Activated CD4-positive, alpha-beta T cell treated with anti-CD3 and anti-CD28 coated beads for 24 hours (primary cell): ENCODE measurements around the gene OSBPL3.

Experiments used
- DNase-seq, 2 donors: peaks; one replicate each; pipeline ENCODE4 v3.0.0-alpha.2; 2020; ENCODE audit warnings: low read depth in 2 of 2

OSBPL3 gene

DNA sequence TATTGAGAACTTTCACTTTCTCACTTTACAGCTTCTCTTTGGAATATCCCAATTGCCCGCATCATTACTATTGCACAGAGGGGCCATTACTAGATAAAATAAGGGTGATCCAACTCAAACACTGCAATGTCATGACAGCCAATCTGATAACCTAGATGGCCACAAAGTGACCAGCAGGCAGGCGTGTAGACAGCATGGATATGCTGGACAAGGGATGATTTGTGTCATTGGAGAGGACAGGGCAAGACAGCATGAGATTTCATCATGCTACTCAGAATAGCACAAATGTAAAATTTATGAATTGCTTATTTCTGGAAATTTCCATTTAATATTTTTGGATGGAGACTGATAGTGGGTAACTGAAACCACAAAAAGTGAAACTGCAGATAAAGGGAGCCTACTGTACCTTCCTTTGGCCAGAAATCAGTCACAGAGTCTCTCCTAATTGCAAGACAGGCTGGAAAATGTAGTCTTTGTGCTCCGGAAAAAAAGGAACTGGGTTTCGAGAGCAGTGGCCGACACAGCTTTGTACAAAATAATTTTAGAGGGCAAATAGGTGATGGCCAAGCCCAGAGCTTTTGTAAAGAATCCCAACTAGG, 216.6 kb downstream of the OSBPL3 start:
- DNase-seq = no peak

DNA sequence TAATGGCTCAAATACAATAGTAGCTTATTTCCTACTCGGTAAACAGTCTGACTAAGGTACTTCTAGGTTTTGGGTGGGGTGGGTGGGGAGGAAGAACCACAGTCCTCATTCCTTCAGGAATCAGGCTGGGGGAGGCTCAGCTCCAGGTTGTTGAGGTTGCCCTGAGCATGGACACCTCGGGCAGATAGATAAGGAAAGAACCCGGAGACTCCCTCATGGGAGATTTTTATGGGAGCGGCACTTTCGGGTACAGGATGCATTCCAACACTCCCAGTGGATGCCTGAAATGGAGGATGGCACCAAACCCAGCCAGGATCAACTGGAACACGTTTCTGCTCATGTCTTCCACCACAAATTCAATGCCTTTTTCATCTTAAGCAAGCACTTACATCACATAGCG, 217.2 kb downstream of the OSBPL3 start:
- no peak for DNase-seq

GRCh38 chr7:24760968-24761367, 219.0 kb downstream of the OSBPL3 start:
- no peak for DNase-seq

DNA sequence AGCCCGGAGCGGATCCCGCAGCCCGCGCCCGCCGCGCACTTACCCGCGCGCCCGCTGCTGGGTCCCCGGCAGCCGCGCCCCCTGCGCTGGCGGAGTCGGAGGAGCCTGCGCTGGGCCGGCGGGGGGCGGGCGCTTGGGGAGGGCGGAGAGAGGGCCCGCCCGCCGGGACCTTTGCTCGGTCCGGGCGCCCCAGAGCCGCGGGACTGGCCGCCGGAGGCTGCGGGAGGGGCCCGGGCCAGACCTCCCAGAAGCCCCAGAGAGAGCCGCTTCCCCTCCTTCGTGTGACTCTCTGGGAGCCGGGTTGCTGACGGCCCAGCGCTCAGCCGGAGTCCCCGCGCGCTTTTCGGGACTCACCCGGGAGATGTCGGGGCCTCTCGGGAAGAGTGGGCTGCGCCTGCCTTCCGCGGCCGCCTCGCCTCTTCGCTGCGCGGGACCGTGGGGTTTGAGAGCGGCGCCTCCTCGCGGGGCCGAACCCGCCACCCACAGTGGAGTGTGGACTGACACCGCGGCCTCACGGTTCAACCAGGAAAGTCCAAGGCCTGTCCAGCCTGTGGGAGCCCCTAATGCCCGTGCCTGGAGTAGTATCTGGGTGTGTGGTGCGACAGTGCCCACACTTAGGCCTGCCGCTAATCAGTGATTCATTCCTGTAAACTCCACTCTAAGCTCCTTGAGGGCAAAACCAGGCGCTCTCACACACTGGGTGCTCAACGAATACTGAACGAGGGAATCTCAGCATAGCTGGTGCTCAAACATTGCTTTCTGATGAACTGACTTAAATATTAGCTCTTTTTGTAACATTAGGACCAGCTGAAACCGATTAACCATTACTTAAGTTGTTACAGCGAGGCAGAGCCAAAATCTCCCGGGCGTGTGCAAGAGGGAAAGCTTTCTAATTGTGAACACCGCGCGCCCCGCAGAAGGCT, 222.4 kb downstream of the OSBPL3 start, which contains the start of gene GSDME:
Gene GSDME (minus strand): TSS at position 112 of the 923 bp plus-strand sequence. CDS start 7,690 bp downstream, outside the sequence.
- DNase-seq = no peak

GRCh38 chr7:24756545-24757352, 223.2 kb downstream of the OSBPL3 start:
- no peak for DNase-seq

DNA sequence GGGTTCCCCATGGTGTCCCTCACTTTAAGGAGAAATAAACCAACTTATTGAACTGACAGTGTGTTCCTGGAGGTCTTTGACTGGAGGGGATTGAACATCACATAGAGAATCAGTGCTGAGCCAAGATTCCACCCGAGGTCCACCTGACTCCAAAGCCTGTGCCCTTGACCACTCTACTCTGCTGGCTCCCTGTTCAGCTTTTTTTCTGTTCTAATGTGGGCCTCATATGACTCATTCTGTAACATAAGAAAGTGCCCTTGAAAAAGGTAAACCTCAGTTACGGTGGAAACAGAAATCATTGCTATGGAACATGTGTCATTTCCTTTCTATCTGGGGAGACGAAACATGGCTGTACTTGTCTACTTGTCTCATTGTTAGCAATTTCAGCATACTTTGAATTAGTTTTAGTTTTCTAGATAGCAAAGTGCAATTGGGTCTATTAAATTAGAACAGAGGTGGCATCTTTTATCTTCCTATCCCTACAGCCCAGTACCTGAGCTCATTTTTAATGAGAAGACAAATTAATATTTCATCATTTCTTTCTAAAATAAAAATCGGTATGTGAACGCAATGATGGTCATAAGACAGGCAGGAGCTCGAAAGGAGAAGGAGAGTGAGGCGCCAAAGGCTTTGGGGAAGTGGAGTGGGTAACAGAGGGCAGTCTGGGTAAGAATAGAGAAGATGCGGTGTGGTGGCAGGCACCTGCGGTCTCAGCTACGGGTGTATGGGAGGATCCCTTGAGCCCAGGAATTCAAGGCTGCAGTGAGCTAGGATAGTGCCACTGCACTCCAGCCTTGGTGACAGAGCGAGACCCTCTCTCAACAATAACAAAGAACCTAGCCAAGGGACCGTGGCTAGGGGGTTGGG, 224.2 kb downstream of the OSBPL3 start:
- DNase-seq = no peak

- DNase-seq = no peak
These were observed 225.0 kb downstream of the OSBPL3 start for GRCh38 chr7:24754906-24755506.

GRCh38 chr7:24752073-24752800, 227.7 kb downstream of the OSBPL3 start:
- DNase-seq = no peak

DNA sequence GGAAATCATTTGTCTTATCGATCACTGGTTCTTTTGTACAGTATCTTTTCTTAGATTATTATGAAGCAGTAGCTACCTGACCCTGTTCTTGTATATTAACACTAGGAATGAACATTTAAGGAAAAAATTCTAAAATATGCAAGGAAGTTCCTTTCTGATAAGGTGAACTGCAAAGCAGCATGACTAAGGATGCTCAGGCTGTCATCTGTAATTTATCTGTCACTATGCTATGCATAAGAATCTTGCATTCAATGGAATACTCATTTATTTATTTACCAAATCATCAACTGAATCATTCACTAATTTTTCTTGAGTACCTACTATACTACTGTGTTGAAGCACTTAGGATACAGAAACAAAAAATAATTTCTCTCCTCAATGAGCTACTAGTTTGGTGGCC, 228.5 kb downstream of the OSBPL3 start:
- no peak for DNase-seq

DNA sequence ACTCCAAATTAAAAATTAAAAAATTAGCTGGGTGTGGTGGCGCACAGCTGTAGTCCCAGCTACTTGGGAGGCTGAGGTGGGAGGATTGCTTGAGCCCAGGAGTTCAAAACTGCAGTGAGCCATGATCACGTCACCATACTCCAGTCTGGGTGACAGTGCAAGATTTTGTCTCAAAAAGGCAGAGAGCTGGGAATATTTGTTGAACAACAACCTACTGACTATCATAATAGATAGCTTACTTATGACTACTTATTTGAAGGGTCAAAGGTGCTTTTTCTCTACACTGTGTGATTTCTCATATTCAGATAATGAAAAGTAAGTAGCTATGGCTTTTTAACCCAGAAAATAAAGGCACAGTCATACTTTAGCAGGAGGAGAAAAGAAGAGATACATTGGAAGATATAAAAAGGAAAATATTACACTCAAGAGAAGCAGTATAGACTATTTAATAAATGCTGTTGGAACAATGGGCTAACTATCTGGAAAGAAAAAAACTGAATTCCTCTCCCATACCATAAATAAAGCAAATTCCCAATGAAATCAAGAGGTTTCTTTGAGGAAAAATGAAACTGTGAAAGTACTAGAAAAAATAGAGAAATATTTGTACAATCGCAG, 229.4 kb downstream of the OSBPL3 start:
- DNase-seq = no peak

GRCh38 chr7:24748521-24748920, 231.5 kb downstream of the OSBPL3 start:
- DNase-seq = no peak
